Measurements from ENCODE around the gene TPD52L1. TPM values are rescaled to one million over a fixed set of nuclear protein-coding genes. Genes with fewer than 3 reads are reported as not detected.
"Not testable (repeated sequence)": the region's sequence is repeated elsewhere in the genome, so short reads cannot be mapped to it uniquely, and the experiment has no call there.

TPD52L1 gene
- total RNA-seq, 1 donor = 35.5 TPM

DNA sequence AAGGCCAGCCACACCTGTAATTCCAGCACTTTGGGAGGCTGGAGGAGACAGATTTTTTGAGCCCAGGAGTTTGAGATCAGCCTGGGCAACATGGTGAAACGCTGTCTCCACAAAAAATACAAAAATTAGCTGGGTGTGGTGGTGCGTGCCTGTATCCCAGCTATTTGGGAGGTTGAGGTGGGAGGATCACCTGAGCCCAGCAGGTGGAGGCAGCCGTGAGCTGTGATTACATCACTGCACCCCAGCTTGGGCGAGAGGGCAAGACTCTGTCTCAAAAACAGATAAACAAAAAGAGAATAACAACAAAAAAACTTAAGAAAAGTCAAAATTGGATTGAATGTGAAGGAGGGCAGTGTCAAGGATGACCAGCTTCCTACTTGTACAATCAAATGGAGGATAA is 2.9 kb downstream of the TPD52L1 start:
- H3K27me3 ChIP-seq (ENCODE audit: insufficient read depth, low read length) = no peaks in the 10 kb centered on the region
- no peaks in the 10 kb centered on the region for H4K20me1 ChIP-seq (ENCODE audit: insufficient read depth, low read length)
- H3K9me3 ChIP-seq (ENCODE audit: low read depth, low read length) = no peaks in the 10 kb centered on the region
- H2AFZ ChIP-seq (ENCODE audit: low read length) = no peak overlapping the region
- H3K27ac ChIP-seq (ENCODE audit: low read depth, low read length) = no peak overlapping the region
- H3K36me3 ChIP-seq (ENCODE audit: insufficient read depth, low read length) = no peaks in the 10 kb centered on the region
- no peak for DNase-seq (ENCODE audit: insufficient read length, low spot score, missing footprints)
- H3K4me2 ChIP-seq (ENCODE audit: insufficient read depth, low read length) = no peak overlapping the region
- TF ChIP-seq, protein P1, sequence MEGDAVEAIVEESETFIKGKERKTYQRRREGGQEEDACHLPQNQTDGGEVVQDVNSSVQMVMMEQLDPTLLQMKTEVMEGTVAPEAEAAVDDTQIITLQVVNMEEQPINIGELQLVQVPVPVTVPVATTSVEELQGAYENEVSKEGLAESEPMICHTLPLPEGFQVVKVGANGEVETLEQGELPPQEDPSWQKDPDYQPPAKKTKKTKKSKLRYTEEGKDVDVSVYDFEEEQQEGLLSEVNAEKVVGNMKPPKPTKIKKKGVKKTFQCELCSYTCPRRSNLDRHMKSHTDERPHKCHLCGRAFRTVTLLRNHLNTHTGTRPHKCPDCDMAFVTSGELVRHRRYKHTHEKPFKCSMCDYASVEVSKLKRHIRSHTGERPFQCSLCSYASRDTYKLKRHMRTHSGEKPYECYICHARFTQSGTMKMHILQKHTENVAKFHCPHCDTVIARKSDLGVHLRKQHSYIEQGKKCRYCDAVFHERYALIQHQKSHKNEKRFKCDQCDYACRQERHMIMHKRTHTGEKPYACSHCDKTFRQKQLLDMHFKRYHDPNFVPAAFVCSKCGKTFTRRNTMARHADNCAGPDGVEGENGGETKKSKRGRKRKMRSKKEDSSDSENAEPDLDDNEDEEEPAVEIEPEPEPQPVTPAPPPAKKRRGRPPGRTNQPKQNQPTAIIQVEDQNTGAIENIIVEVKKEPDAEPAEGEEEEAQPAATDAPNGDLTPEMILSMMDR (IDR thresholded peaks at IDR 0.05; ENCODE audit: extremely low read depth, low read depth, low read length) = no peak
- H3K79me2 ChIP-seq (ENCODE audit: insufficient read depth, low read length) = no peaks in the 10 kb centered on the region
- H3K4me1 ChIP-seq (ENCODE audit: insufficient read depth, low read length) = no peaks in the 10 kb centered on the region
- no peak overlapping the region for H3K4me3 ChIP-seq (ENCODE audit: insufficient read depth, low read length)

DNA sequence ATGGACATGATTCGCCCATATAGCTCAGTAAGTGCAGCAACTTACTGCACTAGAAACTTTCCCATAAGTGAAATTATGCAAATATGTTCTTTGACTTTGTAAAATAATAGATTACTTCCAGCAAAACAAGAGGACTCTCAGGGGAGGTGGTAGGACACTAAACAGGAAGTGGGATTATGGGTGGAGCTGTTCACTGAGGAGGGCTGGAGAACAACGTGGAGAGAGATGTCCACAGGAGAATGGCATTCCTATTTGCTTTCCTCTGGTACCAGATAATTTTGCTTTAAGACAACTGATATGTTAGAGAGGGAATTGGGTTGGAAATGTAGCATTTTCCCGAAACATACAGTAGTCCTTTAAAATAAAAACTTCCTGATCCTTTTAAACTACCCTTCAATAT is 3.7 kb downstream of the TPD52L1 start:
- no peak for DNase-seq (ENCODE audit: insufficient read length, low spot score, missing footprints)
- H3K27ac ChIP-seq (ENCODE audit: low read depth, low read length) = no peak overlapping the region
- no peaks in the 10 kb centered on the region for H3K4me1 ChIP-seq (ENCODE audit: insufficient read depth, low read length)
- H3K79me2 ChIP-seq (ENCODE audit: insufficient read depth, low read length) = no peaks in the 10 kb centered on the region
- H2AFZ ChIP-seq (ENCODE audit: low read length) = no peak overlapping the region
- H3K36me3 ChIP-seq (ENCODE audit: insufficient read depth, low read length) = no peaks in the 10 kb centered on the region
- H3K4me3 ChIP-seq (ENCODE audit: insufficient read depth, low read length) = no peak overlapping the region
- no peaks in the 10 kb centered on the region for H3K9me3 ChIP-seq (ENCODE audit: low read depth, low read length)
- H3K4me2 ChIP-seq (ENCODE audit: insufficient read depth, low read length) = no peak overlapping the region
- no peaks in the 10 kb centered on the region for H4K20me1 ChIP-seq (ENCODE audit: insufficient read depth, low read length)
- no peaks in the 10 kb centered on the region for H3K27me3 ChIP-seq (ENCODE audit: insufficient read depth, low read length)
- TF ChIP-seq, protein P1 (IDR thresholded peaks at IDR 0.05; ENCODE audit: extremely low read depth, low read depth, low read length) = no peak

DNA sequence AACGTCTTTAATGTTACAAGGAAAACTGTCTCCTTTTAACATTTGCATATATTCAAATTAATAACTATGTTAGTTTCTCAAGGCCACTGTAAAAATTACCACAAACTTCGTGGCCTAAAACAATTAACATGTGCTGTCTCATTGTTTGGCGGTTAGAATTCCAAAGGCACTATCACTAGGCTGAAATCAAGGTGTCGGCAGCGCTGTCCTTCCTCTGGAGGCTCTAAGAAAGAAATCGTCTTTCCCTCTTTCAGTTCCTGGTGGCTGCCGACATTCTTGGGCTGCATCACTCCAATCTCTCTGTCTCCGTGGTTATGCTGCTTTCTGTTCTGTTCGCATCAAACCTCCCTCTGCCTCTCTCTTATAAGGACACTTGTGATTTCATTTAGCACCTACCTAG is 4.2 kb downstream of the TPD52L1 start:
- H4K20me1 ChIP-seq (ENCODE audit: insufficient read depth, low read length) = no peaks in the 10 kb centered on the region
- H3K4me3 ChIP-seq (ENCODE audit: insufficient read depth, low read length) = no peak overlapping the region
- TF ChIP-seq, protein P1 (IDR thresholded peaks at IDR 0.05; ENCODE audit: extremely low read depth, low read depth, low read length) = no peak
- H3K27me3 ChIP-seq (ENCODE audit: insufficient read depth, low read length) = no peaks in the 10 kb centered on the region
- H3K9me3 ChIP-seq (ENCODE audit: low read depth, low read length) = no peaks in the 10 kb centered on the region
- no peak overlapping the region for H3K4me2 ChIP-seq (ENCODE audit: insufficient read depth, low read length)
- no peaks in the 10 kb centered on the region for H3K79me2 ChIP-seq (ENCODE audit: insufficient read depth, low read length)
- H3K4me1 ChIP-seq (ENCODE audit: insufficient read depth, low read length) = no peaks in the 10 kb centered on the region
- H3K36me3 ChIP-seq (ENCODE audit: insufficient read depth, low read length) = no peaks in the 10 kb centered on the region
- no peak overlapping the region for H3K27ac ChIP-seq (ENCODE audit: low read depth, low read length)
- DNase-seq (ENCODE audit: insufficient read length, low spot score, missing footprints) = no peak
- no peak overlapping the region for H2AFZ ChIP-seq (ENCODE audit: low read length)

DNA sequence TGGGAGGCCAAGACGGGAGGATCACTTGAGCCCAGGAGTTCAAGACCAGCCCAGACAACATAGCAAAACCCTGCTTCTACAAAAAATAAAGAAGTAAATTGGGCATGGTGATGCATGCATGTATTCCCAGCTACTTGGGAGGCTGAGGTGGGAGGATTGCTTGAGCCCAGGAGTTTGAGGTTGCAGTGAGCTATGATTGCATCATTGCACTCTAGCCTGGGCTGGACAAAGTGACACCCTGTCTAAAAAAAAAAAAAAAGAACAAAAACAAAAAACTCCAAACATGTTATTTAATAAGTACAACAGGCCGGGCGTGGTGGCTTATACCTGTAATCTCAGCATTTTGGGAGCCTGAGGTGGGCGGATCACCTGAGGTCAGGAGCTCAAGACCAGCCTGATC is 9.8 kb downstream of the TPD52L1 start:
- H3K27ac ChIP-seq (ENCODE audit: low read depth, low read length); H3K27me3 ChIP-seq (ENCODE audit: insufficient read depth, low read length); H3K36me3 ChIP-seq (ENCODE audit: insufficient read depth, low read length); H3K4me2 ChIP-seq (ENCODE audit: insufficient read depth, low read length); H2AFZ ChIP-seq (ENCODE audit: low read length); H3K4me1 ChIP-seq (ENCODE audit: insufficient read depth, low read length); H3K79me2 ChIP-seq (ENCODE audit: insufficient read depth, low read length); H3K9me3 ChIP-seq (ENCODE audit: low read depth, low read length); H4K20me1 ChIP-seq (ENCODE audit: insufficient read depth, low read length); DNase-seq (ENCODE audit: insufficient read length, low spot score, missing footprints); H3K4me3 ChIP-seq (ENCODE audit: insufficient read depth, low read length): not testable (repeated sequence)
